Endodermal cell (in vitro differentiated cells): ENCODE results near the gene PLEKHO2. TPM values are rescaled to one million over a fixed set of nuclear protein-coding genes. Genes with fewer than 3 reads are reported as not detected.
A peak's percentile ranks its signal among the peaks of the same experiment; 100 is the strongest.

Experiments
- DNase-seq: peaks from one replicate; pipeline ENCODE4 v3.0.0-alpha.2; 2017
- H3K27ac ChIP-seq: 2 replicates; pipeline ENCODE4 v1.5.1; 2013; ENCODE audit warnings: mild to moderate bottlenecking, low read depth, low read length, moderate library complexity
- H3K27me3 ChIP-seq: 2 replicates; pipeline ENCODE4 v1.6.1; 2013; ENCODE audit warnings: mild to moderate bottlenecking, low read length, moderate library complexity; ENCODE audit not compliant: insufficient read depth, control insufficient read depth, poor library complexity, severe bottlenecking
- H3K36me3 ChIP-seq: 2 replicates; pipeline ENCODE4 v1.7.0; 2013; ENCODE audit warnings: mild to moderate bottlenecking, low read length, moderate library complexity; ENCODE audit not compliant: control insufficient read depth, insufficient read depth
- H3K4me1 ChIP-seq: one replicate; pipeline ENCODE4 v1.7.0; 2013; ENCODE audit warnings: low read length; ENCODE audit not compliant: control insufficient read depth, insufficient read depth
- H3K4me3 ChIP-seq: 2 replicates; pipeline ENCODE4 v1.5.1; 2013; ENCODE audit warnings: mild to moderate bottlenecking, low read length, moderate library complexity
- H3K9ac ChIP-seq: 2 replicates; pipeline ENCODE4 v1.6.1; 2013; ENCODE audit warnings: mild to moderate bottlenecking, low read length, moderate library complexity; ENCODE audit not compliant: poor library complexity, severe bottlenecking; ENCODE audit errors: extremely low read depth
- H3K9me3 ChIP-seq: 2 replicates; pipeline ENCODE4 v1.6.1; 2013; ENCODE audit warnings: mild to moderate bottlenecking, low read length, moderate library complexity; ENCODE audit not compliant: control insufficient read depth
- H3K27ac Mint-ChIP-seq: 2 replicates; pipeline ENCODE4 v1.8.0; 2020; ENCODE audit warnings: mixed read lengths
- H3K27me3 Mint-ChIP-seq: 2 replicates; pipeline ENCODE4 v1.8.0; 2021; ENCODE audit warnings: mild to moderate bottlenecking, mixed read lengths; ENCODE audit not compliant: insufficient read depth
- H3K36me3 Mint-ChIP-seq: 2 replicates; pipeline ENCODE4 v1.8.0; 2020; ENCODE audit warnings: low read depth, mixed read lengths
- H3K4me1 Mint-ChIP-seq: 2 replicates; pipeline ENCODE4 v1.8.0; 2020; ENCODE audit warnings: mixed read lengths
- H3K4me3 Mint-ChIP-seq: 2 replicates; pipeline ENCODE4 v1.8.0; 2020; ENCODE audit warnings: mild to moderate bottlenecking, moderate library complexity, mixed read lengths
- H3K9me3 Mint-ChIP-seq: 2 replicates; pipeline ENCODE4 v1.8.0; 2020; ENCODE audit warnings: mild to moderate bottlenecking, mixed read lengths
- WGBS, 2 experiments: methylation state at CpG; one replicate each; pipeline versions ENCODE4 v1.1.5 to v1.1.7; 2013; ENCODE audit warnings: missing lambda C conversion rate in 2 of 2, mixed read lengths in 1 of 2; ENCODE audit not compliant: insufficient coverage in 1 of 2, insufficient read length in 1 of 2; 5-methylcytosine and 5-hydroxymethylcytosine counted together
- total RNA-seq, 2 donors: library from RNA; stranded (reverse); fragmentation: NEBNext Ultra II Directional in 1 of 2; extraction: Animal tissue kit (Norgen Biotek cat#: 25700) in 1 of 2; gene quantifications; 2 replicates in 1 of 2; 3 replicates in 1 of 2; pipeline ENCODE4 v1.2.1, GENCODE V29; 2021
- TF ChIP-seq, protein P1 (sequence below): fragments of 200-600 bp; sonication (generic); conservative IDR thresholded peaks from 2 replicates; pipeline ENCODE4 v1.5.0; 2021; ENCODE audit warnings: antibody characterized with exemption, mild to moderate bottlenecking

Gene PLEKHO2
- total RNA-seq, 2 donors from 2014 or later = 10.2 to 12.9 TPM

- Histone ChIP-seq H3K4me3 (no peak overlapping the region), H3K9ac (no peak overlapping the region), H3K27me3 (no peaks in the 10 kb centered on the region), H3K36me3 (no peaks in the 10 kb centered on the region), H3K9me3 (peaks cover 9% of the 10 kb centered on the region), H3K27ac (no peak overlapping the region), H3K4me1 (no peaks in the 10 kb centered on the region)
- no peak for DNase-seq
- H3K27me3 Mint-ChIP-seq = no peaks in the 10 kb centered on the region
- no peak overlapping the region for H3K27ac Mint-ChIP-seq
- H3K9me3 Mint-ChIP-seq = peaks cover 12% of the 10 kb centered on the region
- TF ChIP-seq, protein P1, sequence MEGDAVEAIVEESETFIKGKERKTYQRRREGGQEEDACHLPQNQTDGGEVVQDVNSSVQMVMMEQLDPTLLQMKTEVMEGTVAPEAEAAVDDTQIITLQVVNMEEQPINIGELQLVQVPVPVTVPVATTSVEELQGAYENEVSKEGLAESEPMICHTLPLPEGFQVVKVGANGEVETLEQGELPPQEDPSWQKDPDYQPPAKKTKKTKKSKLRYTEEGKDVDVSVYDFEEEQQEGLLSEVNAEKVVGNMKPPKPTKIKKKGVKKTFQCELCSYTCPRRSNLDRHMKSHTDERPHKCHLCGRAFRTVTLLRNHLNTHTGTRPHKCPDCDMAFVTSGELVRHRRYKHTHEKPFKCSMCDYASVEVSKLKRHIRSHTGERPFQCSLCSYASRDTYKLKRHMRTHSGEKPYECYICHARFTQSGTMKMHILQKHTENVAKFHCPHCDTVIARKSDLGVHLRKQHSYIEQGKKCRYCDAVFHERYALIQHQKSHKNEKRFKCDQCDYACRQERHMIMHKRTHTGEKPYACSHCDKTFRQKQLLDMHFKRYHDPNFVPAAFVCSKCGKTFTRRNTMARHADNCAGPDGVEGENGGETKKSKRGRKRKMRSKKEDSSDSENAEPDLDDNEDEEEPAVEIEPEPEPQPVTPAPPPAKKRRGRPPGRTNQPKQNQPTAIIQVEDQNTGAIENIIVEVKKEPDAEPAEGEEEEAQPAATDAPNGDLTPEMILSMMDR = no peak
- peaks cover 25% of the 10 kb centered on the region for H3K4me1 Mint-ChIP-seq
- H3K36me3 Mint-ChIP-seq = peaks cover 8% of the 10 kb centered on the region
- 91 to 94% methylated on average over 4 to 6 of the region's 6 CpGs for WGBS, 2 experiments
- H3K4me3 Mint-ChIP-seq = no peak overlapping the region
Observed at GRCh38 chr15:64896371-64897069, 54.8 kb downstream of the PLEKHO2 start.

DNA sequence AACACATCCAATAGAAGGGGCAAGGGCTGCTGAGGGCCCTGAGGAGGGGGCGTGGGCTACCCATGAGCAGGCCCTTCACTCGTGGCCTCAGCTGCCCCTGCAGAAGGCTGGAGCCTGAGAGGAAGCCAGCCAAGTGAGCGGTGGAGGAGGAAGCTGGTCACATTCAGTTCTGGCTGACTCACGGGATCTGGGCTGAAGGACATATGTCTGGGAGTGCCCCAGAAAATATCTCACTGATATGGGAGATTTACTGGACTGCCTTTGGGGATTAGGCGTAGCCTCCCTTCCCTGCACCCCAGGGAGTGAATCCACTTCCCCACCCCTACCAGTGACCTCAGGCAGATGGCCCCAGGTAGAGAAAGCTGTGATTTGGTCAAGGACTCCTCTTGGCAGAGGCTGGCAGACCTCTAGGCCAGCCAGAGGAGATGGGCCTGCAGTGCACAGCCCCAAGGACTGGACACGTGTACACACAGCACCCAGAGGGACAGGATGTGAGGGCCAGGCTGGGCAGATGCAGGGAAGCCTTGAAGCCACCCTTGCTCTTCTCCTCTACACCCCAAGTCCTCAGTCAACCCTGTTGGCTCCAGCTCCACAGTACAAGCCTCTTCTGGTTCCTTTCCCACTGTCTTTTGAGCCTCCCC lies 55.8 kb downstream of the PLEKHO2 start:
- Mint-ChIP-seq H3K9me3 (peaks cover 16% of the 10 kb centered on the region), H3K4me3 (no peak overlapping the region), H3K4me1 (peaks cover 25% of the 10 kb centered on the region), H3K27me3 (no peaks in the 10 kb centered on the region), H3K27ac (no peak overlapping the region), H3K36me3 (peaks cover 8% of the 10 kb centered on the region)
- Histone ChIP-seq H3K4me3 (no peak overlapping the region), H3K36me3 (no peaks in the 10 kb centered on the region), H3K27me3 (no peaks in the 10 kb centered on the region), H3K27ac (no peak overlapping the region), H3K9ac (no peak overlapping the region), H3K9me3 (peaks cover 14% of the 10 kb centered on the region), H3K4me1 (no peaks in the 10 kb centered on the region)
- WGBS, 2 experiments = 87 to 100% methylated on average over 4 to 6 of the region's 6 CpGs
- DNase-seq = no peak
- TF ChIP-seq, protein P1 = no peak

GRCh38 chr15:64898406-64898805 lies 56.7 kb downstream of the PLEKHO2 start:
- Histone ChIP-seq H3K27me3 (no peaks in the 10 kb centered on the region), H3K4me1 (no peaks in the 10 kb centered on the region), H3K4me3 (no peak overlapping the region), H3K9me3 (peaks cover 14% of the 10 kb centered on the region), H3K36me3 (no peaks in the 10 kb centered on the region), H3K27ac (no peak overlapping the region), H3K9ac (no peak overlapping the region)
- peak; percentile 50 for DNase-seq
- WGBS, 2 experiments = 82 to 85% methylated on average over 3 to 4 of the region's 4 CpGs
- Mint-ChIP-seq H3K4me3 (no peak overlapping the region), H3K4me1 (peaks cover 25% of the 10 kb centered on the region), H3K27ac (no peak overlapping the region), H3K27me3 (no peaks in the 10 kb centered on the region), H3K9me3 (peaks cover 16% of the 10 kb centered on the region), H3K36me3 (peaks cover 8% of the 10 kb centered on the region)
- TF ChIP-seq, protein P1 = no peak
